ENCODE results near the gene SRCIN1.

DNA sequence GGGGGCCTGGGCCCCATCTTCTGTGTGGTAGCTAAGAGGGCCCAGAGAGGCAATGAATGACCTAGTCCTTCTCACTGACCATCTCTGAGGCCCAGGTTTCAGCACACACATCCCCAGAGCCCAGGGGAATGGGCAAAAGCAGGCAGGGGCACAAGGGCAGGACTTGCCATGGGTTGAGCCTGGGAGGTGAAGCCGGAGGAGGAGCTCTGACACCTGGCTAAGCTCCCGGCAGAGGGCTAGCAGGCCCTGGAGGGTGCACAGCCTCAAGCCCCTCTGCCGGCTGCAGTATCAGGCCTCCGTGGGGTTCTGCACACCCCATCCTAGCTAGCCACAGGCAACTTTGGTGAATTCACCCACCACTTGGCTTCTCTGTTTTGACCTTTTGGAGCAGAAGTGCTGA lies 5.3 kb downstream of the SRCIN1 start:
- TF ChIP-seq, protein P1, sequence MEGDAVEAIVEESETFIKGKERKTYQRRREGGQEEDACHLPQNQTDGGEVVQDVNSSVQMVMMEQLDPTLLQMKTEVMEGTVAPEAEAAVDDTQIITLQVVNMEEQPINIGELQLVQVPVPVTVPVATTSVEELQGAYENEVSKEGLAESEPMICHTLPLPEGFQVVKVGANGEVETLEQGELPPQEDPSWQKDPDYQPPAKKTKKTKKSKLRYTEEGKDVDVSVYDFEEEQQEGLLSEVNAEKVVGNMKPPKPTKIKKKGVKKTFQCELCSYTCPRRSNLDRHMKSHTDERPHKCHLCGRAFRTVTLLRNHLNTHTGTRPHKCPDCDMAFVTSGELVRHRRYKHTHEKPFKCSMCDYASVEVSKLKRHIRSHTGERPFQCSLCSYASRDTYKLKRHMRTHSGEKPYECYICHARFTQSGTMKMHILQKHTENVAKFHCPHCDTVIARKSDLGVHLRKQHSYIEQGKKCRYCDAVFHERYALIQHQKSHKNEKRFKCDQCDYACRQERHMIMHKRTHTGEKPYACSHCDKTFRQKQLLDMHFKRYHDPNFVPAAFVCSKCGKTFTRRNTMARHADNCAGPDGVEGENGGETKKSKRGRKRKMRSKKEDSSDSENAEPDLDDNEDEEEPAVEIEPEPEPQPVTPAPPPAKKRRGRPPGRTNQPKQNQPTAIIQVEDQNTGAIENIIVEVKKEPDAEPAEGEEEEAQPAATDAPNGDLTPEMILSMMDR (IDR thresholded peaks at IDR 0.05), result no peak
- TF ChIP-seq EP300 (IDR thresholded peaks at IDR 0.05), result no peak

Data from esophagus muscularis mucosa (tissue), 3 donors.